Testis (tissue), 2 donors: ENCODE data around the gene NRCAM.

Experiments
- POLR2A ChIP-seq: fragments of 450-650 bp; IDR thresholded peaks from one replicate; pipeline ENCODE4 v1.6.1; 2017; ENCODE audit warnings: antibody characterized with exemption, mild to moderate bottlenecking, moderate library complexity
- TF ChIP-seq, protein P1 (sequence below), 3 experiments: fragments of 450-650 bp in 2 of 3; fragments of 200-600 bp in 1 of 3; sonication (generic) in 1 of 3; IDR thresholded peaks; one replicate each; pipeline ENCODE4 v1.5.1; 2016 to 2019; ENCODE audit warnings: antibody characterized with exemption in 3 of 3, mild to moderate bottlenecking in 2 of 3, moderate library complexity in 1 of 3

DNA sequence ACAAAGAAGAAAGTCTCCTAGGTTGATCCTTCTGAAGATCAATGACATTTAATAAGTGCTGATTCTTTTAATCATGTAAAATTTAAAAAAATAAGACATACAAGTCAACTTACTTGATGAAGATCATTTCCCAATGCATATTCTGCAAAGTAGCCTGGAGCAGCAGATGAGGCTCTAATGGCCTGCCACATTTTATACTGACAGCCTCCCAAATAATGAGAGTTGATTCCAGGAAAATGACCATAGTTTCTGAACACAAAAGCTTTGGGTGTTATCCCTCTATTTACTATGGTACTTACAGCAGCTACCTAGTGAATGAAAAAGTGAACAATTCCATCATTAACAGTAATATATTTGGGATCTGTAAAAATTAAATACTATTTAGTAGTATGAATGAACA, 31.4 kb upstream of the NRCAM start:
- TF ChIP-seq, protein P1, sequence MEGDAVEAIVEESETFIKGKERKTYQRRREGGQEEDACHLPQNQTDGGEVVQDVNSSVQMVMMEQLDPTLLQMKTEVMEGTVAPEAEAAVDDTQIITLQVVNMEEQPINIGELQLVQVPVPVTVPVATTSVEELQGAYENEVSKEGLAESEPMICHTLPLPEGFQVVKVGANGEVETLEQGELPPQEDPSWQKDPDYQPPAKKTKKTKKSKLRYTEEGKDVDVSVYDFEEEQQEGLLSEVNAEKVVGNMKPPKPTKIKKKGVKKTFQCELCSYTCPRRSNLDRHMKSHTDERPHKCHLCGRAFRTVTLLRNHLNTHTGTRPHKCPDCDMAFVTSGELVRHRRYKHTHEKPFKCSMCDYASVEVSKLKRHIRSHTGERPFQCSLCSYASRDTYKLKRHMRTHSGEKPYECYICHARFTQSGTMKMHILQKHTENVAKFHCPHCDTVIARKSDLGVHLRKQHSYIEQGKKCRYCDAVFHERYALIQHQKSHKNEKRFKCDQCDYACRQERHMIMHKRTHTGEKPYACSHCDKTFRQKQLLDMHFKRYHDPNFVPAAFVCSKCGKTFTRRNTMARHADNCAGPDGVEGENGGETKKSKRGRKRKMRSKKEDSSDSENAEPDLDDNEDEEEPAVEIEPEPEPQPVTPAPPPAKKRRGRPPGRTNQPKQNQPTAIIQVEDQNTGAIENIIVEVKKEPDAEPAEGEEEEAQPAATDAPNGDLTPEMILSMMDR (IDR thresholded peaks at IDR 0.05), result no peak
- no peak for TF ChIP-seq POLR2A
